ENCODE measurements around the gene TMEM87B. TPM values are rescaled to one million over a fixed set of nuclear protein-coding genes. Genes with fewer than 3 reads are reported as not detected.

The TMEM87B gene
- total and polyA plus RNA-seq, 4 donors: 5.4 to 31.5 (median 20.0) TPM

GRCh38 chr2:112027767-112028166, 27.3 kb upstream of the TMEM87B start:
- no peak for DNase-seq
- H3K4me1 ChIP-seq (ENCODE audit: control insufficient read depth in 1 of 2, insufficient read depth in 2 of 2, low read length in 2 of 2): no peaks in the 10 kb centered on the region
- H3K36me3 ChIP-seq (ENCODE audit: control insufficient read depth in 1 of 2, insufficient read depth in 2 of 2, low read length in 1 of 2): peaks cover 0 to 2% of the 10 kb centered on the region in 2 donors
- ATAC-seq (ENCODE audit: low FRiP score): no peak
- H3K4me3 ChIP-seq (ENCODE audit: low read length in 2 of 2): no peak overlapping the region
- no peak overlapping the region for H3K27ac ChIP-seq (ENCODE audit: low read depth in 1 of 2, low read length in 2 of 2)
- WGBS, 2 donors: 99% methylated on average over 3 of the region's 3 CpGs
- H3K27me3 ChIP-seq (ENCODE audit: control insufficient read depth in 1 of 2, insufficient read depth in 2 of 2, low read length in 1 of 2): no peaks in the 10 kb centered on the region
- intact Hi-C loops (cut with DNase I): no loop called here
- no peaks in the 10 kb centered on the region for H3K9me3 ChIP-seq (ENCODE audit: control insufficient read depth, low read length)

- 2 to 11% methylated on average over 2 of the region's 2 CpGs for WGBS, 2 donors
- H3K27ac ChIP-seq (ENCODE audit: low read depth in 1 of 2, low read length in 2 of 2): no peak overlapping the region
- intact Hi-C loops (cut with DNase I): no loop called here
- H3K9me3 ChIP-seq (ENCODE audit: control insufficient read depth, low read length): no peaks in the 10 kb centered on the region
- no peak overlapping the region for H3K4me3 ChIP-seq (ENCODE audit: low read length in 2 of 2)
- peaks cover 0 to 2% of the 10 kb centered on the region in 2 donors for H3K36me3 ChIP-seq (ENCODE audit: control insufficient read depth in 1 of 2, insufficient read depth in 2 of 2, low read length in 1 of 2)
- H3K27me3 ChIP-seq (ENCODE audit: control insufficient read depth in 1 of 2, insufficient read depth in 2 of 2, low read length in 1 of 2): no peaks in the 10 kb centered on the region
- DNase-seq: no peak
- ATAC-seq (ENCODE audit: low FRiP score): no peak
- H3K4me1 ChIP-seq (ENCODE audit: control insufficient read depth in 1 of 2, insufficient read depth in 2 of 2, low read length in 2 of 2): no peaks in the 10 kb centered on the region
Measured at GRCh38 chr2:112029164-112029563, 25.9 kb upstream of the TMEM87B start.

GRCh38 chr2:112031473-112032223, 23.4 kb upstream of the TMEM87B start:
- Histone ChIP-seq H3K27ac (ENCODE audit: low read depth in 1 of 2, low read length in 2 of 2) (peak overlapping the region in 1 of 2 donors; percentile 6), H3K27me3 (ENCODE audit: control insufficient read depth in 1 of 2, insufficient read depth in 2 of 2, low read length in 1 of 2) (no peaks in the 10 kb centered on the region)
- WGBS, 2 donors: 19 to 22% methylated on average over 12 of the region's 12 CpGs

GRCh38 chr2:112032224-112032586, 22.9 kb upstream of the TMEM87B start:
- WGBS, 2 donors: 36 to 49% methylated on average over 4 of the region's 4 CpGs
- intact Hi-C loops (cut with DNase I): loop anchor here in 1 of 2 donors (5.0 kb wide), 1 partner anchor 135 kb away; the partner anchor contains the start of gene MERTK

More at GRCh38 chr2:112031473-112032223, 23.4 kb upstream of the TMEM87B start:
- intact Hi-C loops (cut with DNase I): loop anchor here in 1 of 2 donors (5.0 kb wide), 1 partner anchor 134 kb away; the partner anchor contains the start of gene MERTK
- no peaks in the 10 kb centered on the region for H3K36me3 ChIP-seq (ENCODE audit: control insufficient read depth in 1 of 2, insufficient read depth in 2 of 2, low read length in 1 of 2)
- DNase-seq (peak in 1 of 2 donors; percentile 58), ATAC-seq (ENCODE audit: low FRiP score) (no peak)
- no peaks in the 10 kb centered on the region for H3K9me3 ChIP-seq (ENCODE audit: control insufficient read depth, low read length)
- H3K4me3 ChIP-seq (ENCODE audit: low read length in 2 of 2): no peak overlapping the region
- no peaks in the 10 kb centered on the region for H3K4me1 ChIP-seq (ENCODE audit: control insufficient read depth in 1 of 2, insufficient read depth in 2 of 2, low read length in 2 of 2)

GRCh38 chr2:112032689-112033465, 22.2 kb upstream of the TMEM87B start:
- intact Hi-C loops (cut with DNase I): loop anchor here in 1 of 2 donors (5.0 kb wide), 1 partner anchor 136 kb away; the partner anchor contains the start of gene MERTK
- 26% methylated on average over 4 of the region's 4 CpGs for WGBS, 2 donors
- H3K4me1 ChIP-seq (ENCODE audit: control insufficient read depth in 1 of 2, insufficient read depth in 2 of 2, low read length in 2 of 2): no peaks in the 10 kb centered on the region
- peak in 1 of 2 donors; percentile 83 for DNase-seq
- no peaks in the 10 kb centered on the region for H3K36me3 ChIP-seq (ENCODE audit: control insufficient read depth in 1 of 2, insufficient read depth in 2 of 2, low read length in 1 of 2)
- no peaks in the 10 kb centered on the region for H3K27me3 ChIP-seq (ENCODE audit: control insufficient read depth in 1 of 2, insufficient read depth in 2 of 2, low read length in 1 of 2)
- no peaks in the 10 kb centered on the region for H3K9me3 ChIP-seq (ENCODE audit: control insufficient read depth, low read length)
- no peak overlapping the region for H3K4me3 ChIP-seq (ENCODE audit: low read length in 2 of 2)
- peak overlapping the region in 1 of 2 donors; percentile 64 for H3K27ac ChIP-seq (ENCODE audit: low read depth in 1 of 2, low read length in 2 of 2)
- peak; percentile 59 for ATAC-seq (ENCODE audit: low FRiP score)

More at GRCh38 chr2:112032224-112032586, 22.9 kb upstream of the TMEM87B start:
- Histone ChIP-seq H3K36me3 (ENCODE audit: control insufficient read depth in 1 of 2, insufficient read depth in 2 of 2, low read length in 1 of 2) (no peaks in the 10 kb centered on the region), H3K27ac (ENCODE audit: low read depth in 1 of 2, low read length in 2 of 2) (peak overlapping the region in 1 of 2 donors; percentile 21), H3K9me3 (ENCODE audit: control insufficient read depth, low read length) (no peaks in the 10 kb centered on the region), H3K27me3 (ENCODE audit: control insufficient read depth in 1 of 2, insufficient read depth in 2 of 2, low read length in 1 of 2) (no peaks in the 10 kb centered on the region), H3K4me3 (ENCODE audit: low read length in 2 of 2) (no peak overlapping the region), H3K4me1 (ENCODE audit: control insufficient read depth in 1 of 2, insufficient read depth in 2 of 2, low read length in 2 of 2) (no peaks in the 10 kb centered on the region)
- DNase-seq (no peak), ATAC-seq (ENCODE audit: low FRiP score) (peak; percentile 31)

- WGBS, 2 donors: 2 to 4% methylated on average over 1 of the region's 1 CpG
- Histone ChIP-seq H3K4me1 (ENCODE audit: control insufficient read depth in 1 of 2, insufficient read depth in 2 of 2, low read length in 2 of 2) (no peaks in the 10 kb centered on the region), H3K27ac (ENCODE audit: low read depth in 1 of 2, low read length in 2 of 2) (no peak overlapping the region), H3K36me3 (ENCODE audit: control insufficient read depth in 1 of 2, insufficient read depth in 2 of 2, low read length in 1 of 2) (no peaks in the 10 kb centered on the region), H3K9me3 (ENCODE audit: control insufficient read depth, low read length) (no peaks in the 10 kb centered on the region), H3K27me3 (ENCODE audit: control insufficient read depth in 1 of 2, insufficient read depth in 2 of 2, low read length in 1 of 2) (no peaks in the 10 kb centered on the region), H3K4me3 (ENCODE audit: low read length in 2 of 2) (no peak overlapping the region)
- intact Hi-C loops (cut with DNase I): loop anchor here in 1 of 2 donors (5.0 kb wide), 1 partner anchor 136 kb away; the partner anchor contains the start of gene MERTK
- peak in 1 of 2 donors; percentile 70 for DNase-seq
- ATAC-seq (ENCODE audit: low FRiP score): no peak
Measured at GRCh38 chr2:112033600-112033999, 21.5 kb upstream of the TMEM87B start.

GRCh38 chr2:112034924-112035323, 20.1 kb upstream of the TMEM87B start:
- H3K27ac ChIP-seq (ENCODE audit: low read depth in 1 of 2, low read length in 2 of 2): no peak overlapping the region

GRCh38 chr2:112035786-112036185, 19.3 kb upstream of the TMEM87B start:
- intact Hi-C loops (cut with DNase I): no loop called here
- 91 to 95% methylated on average over 1 of the region's 1 CpG for WGBS, 2 donors

More at GRCh38 chr2:112034924-112035323, 20.1 kb upstream of the TMEM87B start:
- Histone ChIP-seq H3K27me3 (ENCODE audit: control insufficient read depth in 1 of 2, insufficient read depth in 2 of 2, low read length in 1 of 2) (no peaks in the 10 kb centered on the region), H3K36me3 (ENCODE audit: control insufficient read depth in 1 of 2, insufficient read depth in 2 of 2, low read length in 1 of 2) (no peaks in the 10 kb centered on the region), H3K4me1 (ENCODE audit: control insufficient read depth in 1 of 2, insufficient read depth in 2 of 2, low read length in 2 of 2) (no peaks in the 10 kb centered on the region), H3K9me3 (ENCODE audit: control insufficient read depth, low read length) (no peaks in the 10 kb centered on the region), H3K4me3 (ENCODE audit: low read length in 2 of 2) (no peak overlapping the region)
- 80% methylated on average over 3 of the region's 3 CpGs for WGBS, 2 donors
- DNase-seq (no peak), ATAC-seq (ENCODE audit: low FRiP score) (no peak)
- intact Hi-C loops (cut with DNase I): loop anchor here in 1 of 2 donors (5.0 kb wide), 1 partner anchor 138 kb away; the partner anchor contains the start of gene MERTK

More at GRCh38 chr2:112035786-112036185, 19.3 kb upstream of the TMEM87B start:
- DNase-seq: no peak
- no peak overlapping the region for H3K4me3 ChIP-seq (ENCODE audit: low read length in 2 of 2)
- H3K4me1 ChIP-seq (ENCODE audit: control insufficient read depth in 1 of 2, insufficient read depth in 2 of 2, low read length in 2 of 2): no peaks in the 10 kb centered on the region
- no peak overlapping the region for H3K27ac ChIP-seq (ENCODE audit: low read depth in 1 of 2, low read length in 2 of 2)
- ATAC-seq (ENCODE audit: low FRiP score): no peak
- no peaks in the 10 kb centered on the region for H3K27me3 ChIP-seq (ENCODE audit: control insufficient read depth in 1 of 2, insufficient read depth in 2 of 2, low read length in 1 of 2)
- H3K36me3 ChIP-seq (ENCODE audit: control insufficient read depth in 1 of 2, insufficient read depth in 2 of 2, low read length in 1 of 2): no peaks in the 10 kb centered on the region
- no peaks in the 10 kb centered on the region for H3K9me3 ChIP-seq (ENCODE audit: control insufficient read depth, low read length)

Measured in aorta (tissue), 5 donors.